Omental fat pad (tissue), 4 donors: ENCODE data around the gene KDM3B. TPM values are rescaled to one million over a fixed set of nuclear protein-coding genes. Genes with fewer than 3 reads are reported as not detected.
"Not testable (repeated sequence)": the region's sequence is repeated elsewhere in the genome, so short reads cannot be mapped to it uniquely, and the experiment has no call there.

ENCODE experiments used
- ATAC-seq: fragments of 150-250 bp; one replicate; pipeline ENCODE4 v1.9.1; 2016; ENCODE audit warnings: mild to moderate bottlenecking, moderate library complexity; ENCODE audit not compliant: low FRiP score
- DNase-seq: peaks from one replicate; pipeline ENCODE4 v3.0.0-alpha.2; 2019; ENCODE audit warnings: low spot score
- total RNA-seq, 4 donors: library from RNA; depleted of rRNA; stranded (reverse); fragments of >200 nt; gene quantifications; one replicate each; pipeline ENCODE4 v1.1.0, GENCODE V29; 2016
- TF ChIP-seq, protein P1 (sequence below), 3 donors: fragments of 450-650 bp; IDR thresholded peaks; one replicate each; pipeline ENCODE4 v1.5.1; 2016 to 2017; ENCODE audit warnings: antibody characterized with exemption in 3 of 3, mild to moderate bottlenecking in 3 of 3, moderate library complexity in 2 of 3

Gene KDM3B, protein sequence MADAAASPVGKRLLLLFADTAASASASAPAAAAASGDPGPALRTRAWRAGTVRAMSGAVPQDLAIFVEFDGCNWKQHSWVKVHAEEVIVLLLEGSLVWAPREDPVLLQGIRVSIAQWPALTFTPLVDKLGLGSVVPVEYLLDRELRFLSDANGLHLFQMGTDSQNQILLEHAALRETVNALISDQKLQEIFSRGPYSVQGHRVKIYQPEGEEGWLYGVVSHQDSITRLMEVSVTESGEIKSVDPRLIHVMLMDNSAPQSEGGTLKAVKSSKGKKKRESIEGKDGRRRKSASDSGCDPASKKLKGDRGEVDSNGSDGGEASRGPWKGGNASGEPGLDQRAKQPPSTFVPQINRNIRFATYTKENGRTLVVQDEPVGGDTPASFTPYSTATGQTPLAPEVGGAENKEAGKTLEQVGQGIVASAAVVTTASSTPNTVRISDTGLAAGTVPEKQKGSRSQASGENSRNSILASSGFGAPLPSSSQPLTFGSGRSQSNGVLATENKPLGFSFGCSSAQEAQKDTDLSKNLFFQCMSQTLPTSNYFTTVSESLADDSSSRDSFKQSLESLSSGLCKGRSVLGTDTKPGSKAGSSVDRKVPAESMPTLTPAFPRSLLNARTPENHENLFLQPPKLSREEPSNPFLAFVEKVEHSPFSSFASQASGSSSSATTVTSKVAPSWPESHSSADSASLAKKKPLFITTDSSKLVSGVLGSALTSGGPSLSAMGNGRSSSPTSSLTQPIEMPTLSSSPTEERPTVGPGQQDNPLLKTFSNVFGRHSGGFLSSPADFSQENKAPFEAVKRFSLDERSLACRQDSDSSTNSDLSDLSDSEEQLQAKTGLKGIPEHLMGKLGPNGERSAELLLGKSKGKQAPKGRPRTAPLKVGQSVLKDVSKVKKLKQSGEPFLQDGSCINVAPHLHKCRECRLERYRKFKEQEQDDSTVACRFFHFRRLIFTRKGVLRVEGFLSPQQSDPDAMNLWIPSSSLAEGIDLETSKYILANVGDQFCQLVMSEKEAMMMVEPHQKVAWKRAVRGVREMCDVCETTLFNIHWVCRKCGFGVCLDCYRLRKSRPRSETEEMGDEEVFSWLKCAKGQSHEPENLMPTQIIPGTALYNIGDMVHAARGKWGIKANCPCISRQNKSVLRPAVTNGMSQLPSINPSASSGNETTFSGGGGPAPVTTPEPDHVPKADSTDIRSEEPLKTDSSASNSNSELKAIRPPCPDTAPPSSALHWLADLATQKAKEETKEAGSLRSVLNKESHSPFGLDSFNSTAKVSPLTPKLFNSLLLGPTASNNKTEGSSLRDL (N-terminal part only)
- total RNA-seq = 10 to 100 TPM; 47.6 to 66.2 (median 54.1) TPM

DNA sequence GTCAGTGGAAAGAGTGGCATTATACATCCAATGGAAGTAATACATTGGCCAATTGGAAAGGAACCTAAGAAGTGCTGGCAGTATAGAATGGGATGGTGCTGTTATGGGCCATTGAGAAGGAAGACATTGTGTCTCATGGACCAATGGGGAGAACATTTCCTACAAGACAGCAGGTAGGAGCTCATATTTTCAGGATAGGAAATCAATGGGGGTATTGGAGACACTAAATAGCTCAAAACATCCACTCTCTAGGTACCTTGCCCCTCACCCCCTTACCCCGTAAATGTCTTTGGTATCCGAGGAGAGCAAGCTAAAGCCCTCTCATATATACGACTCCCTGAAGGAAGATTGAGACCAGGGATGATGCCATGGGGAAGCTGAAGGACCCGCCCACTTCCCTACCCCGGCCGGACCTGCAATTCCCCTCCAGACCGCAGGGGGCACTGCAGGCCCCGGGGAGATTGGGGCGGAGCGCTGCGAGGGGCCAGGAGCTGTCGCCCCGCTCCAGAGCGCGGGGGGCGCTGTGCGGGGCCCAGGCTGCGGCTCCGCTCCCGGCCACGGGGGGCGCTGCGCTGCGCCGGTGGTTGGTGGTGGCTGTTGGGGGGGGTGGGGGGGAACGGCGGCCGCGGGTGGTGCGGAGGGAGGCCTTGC, at the start of gene KDM3B:
Gene KDM3B, plus strand, starts transcription at position 615 of the 651 bp plus-strand sequence. CDS start 111 bp downstream, outside the sequence.
- peak; percentile 70 for DNase-seq
- peak; percentile 84 for ATAC-seq
- TF ChIP-seq, protein P1, sequence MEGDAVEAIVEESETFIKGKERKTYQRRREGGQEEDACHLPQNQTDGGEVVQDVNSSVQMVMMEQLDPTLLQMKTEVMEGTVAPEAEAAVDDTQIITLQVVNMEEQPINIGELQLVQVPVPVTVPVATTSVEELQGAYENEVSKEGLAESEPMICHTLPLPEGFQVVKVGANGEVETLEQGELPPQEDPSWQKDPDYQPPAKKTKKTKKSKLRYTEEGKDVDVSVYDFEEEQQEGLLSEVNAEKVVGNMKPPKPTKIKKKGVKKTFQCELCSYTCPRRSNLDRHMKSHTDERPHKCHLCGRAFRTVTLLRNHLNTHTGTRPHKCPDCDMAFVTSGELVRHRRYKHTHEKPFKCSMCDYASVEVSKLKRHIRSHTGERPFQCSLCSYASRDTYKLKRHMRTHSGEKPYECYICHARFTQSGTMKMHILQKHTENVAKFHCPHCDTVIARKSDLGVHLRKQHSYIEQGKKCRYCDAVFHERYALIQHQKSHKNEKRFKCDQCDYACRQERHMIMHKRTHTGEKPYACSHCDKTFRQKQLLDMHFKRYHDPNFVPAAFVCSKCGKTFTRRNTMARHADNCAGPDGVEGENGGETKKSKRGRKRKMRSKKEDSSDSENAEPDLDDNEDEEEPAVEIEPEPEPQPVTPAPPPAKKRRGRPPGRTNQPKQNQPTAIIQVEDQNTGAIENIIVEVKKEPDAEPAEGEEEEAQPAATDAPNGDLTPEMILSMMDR (IDR thresholded peaks at IDR 0.05) = peak in 2 of 3 donors; percentile 99 to 100

DNA sequence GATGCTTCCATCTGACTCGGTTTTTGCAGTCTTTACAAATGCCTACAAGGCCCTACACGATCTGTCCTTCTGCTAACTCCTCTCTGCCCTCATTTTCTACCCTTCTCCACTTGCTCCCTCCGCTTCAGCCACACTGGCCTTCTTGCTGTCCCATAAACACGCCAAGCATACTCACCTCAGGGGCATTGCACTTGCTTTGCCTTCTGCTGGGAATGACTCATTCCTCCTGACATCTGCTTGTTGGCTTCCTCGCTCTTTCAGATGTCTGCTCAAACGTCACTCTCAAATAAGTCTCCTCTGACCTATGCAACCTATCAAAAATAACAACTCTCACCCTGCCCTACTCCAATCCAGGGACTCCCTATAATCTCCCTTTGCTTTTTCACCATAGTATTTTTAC, 49.1 kb upstream of the KDM3B start:
- TF ChIP-seq, protein P1 (IDR thresholded peaks at IDR 0.05) = no peak
- no peak for DNase-seq
- no peak for ATAC-seq

DNA sequence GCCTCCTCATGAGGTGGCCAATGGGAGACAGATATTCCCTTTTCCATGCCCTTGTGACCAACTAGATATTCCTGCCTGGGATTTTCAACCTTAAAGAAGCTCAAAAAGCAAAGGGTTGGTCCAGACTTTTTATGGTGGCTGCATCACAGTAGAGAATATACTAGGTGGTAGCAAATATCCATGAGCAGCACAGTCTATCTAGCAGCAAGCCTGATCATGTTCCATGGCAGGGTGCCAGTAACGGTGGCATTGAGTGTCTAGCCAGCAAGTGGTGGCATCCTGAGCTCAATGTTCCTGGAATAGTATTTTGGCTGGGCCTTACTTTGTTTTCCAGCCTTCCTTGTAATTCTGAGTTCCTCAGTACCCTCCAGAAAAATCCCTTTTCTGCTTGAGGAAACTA, 46.7 kb upstream of the KDM3B start:
- ATAC-seq (no peak), DNase-seq (no peak)
- TF ChIP-seq, protein P1 (IDR thresholded peaks at IDR 0.05) = no peak

DNA sequence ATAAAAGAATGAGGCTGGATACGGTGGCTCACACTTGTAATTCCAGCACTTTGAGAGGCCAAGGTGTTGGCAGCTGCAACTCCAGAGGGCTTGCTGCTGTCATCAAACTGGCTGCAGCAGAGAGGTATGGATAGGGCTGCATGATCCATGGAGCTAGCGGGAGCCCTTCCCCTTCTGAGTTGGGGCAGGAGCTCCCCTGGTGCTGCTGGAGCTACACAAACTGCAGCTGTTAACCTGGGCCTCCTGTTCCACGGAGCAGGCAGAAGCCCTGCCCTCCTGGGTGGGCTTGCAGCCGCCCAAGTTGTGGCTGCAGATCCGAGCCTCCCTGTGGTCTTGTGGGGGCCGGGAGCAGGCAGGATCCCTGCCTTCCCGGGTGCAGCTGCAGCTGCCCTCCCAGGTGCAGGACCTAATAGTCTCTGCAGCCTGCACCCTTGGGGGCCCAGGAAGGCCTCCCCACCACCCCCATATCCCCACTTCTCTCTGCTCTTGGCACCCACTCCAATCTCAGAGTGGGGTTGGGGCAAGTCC, 36.7 kb upstream of the KDM3B start:
- TF ChIP-seq, protein P1 (IDR thresholded peaks at IDR 0.05) = no peak
- no peak for ATAC-seq
- DNase-seq = no peak

DNA sequence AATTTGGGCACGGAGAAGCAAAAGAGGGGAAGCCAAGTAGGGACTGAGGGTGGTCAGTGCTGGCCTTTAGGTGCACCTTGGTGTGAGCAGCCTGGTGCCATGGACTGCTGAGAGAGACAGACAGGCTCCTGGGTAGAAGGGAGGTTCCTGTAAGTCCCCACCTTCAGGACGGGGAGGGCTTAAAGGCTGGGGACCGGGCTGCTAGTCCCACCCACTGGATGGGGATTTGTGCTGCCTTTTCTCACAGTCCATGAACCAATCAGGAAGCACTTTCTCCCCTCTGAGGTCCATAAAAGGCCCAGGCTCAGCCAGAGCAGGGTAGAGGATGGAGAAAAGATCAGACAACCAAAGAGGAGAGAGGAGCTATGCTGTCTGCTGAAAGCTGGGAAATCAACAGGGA, 36.1 kb upstream of the KDM3B start:
- DNase-seq = no peak
- TF ChIP-seq, protein P1 (IDR thresholded peaks at IDR 0.05) = no peak
- ATAC-seq = no peak

DNA sequence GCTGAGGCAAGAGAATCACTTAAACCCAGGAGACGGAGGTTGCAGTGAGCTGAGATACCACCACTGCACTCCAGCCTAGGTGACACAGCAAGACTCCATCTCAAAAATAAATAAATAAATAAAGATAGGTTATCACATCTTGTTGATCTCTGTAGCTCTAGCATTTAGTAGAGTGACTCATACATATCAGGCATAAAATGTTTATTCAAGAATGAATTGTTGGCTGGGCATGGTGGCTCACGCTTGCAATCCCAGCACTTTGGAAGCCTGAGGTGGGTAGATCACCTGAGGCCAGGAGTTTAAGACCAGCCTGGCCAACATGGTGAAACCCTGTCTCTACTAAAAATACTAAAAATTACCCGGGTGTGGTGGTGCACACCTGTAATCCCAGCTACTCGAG, 34.3 kb upstream of the KDM3B start:
- not testable (repeated sequence) for DNase-seq, ATAC-seq
